Loucy (cell line): Measurements from ENCODE around the gene FGFR2.

Experiments used
- H2AFZ ChIP-seq: fragments of 200-600 bp; sonication (generic); 2 replicates; pipeline ENCODE4 v1.6.0; 2016; ENCODE audit warnings: antibody characterized with exemption, mild to moderate bottlenecking, low read length, moderate library complexity
- H3F3A ChIP-seq: fragments of 200-600 bp; 2 replicates; pipeline ENCODE4 v1.6.0; 2016; ENCODE audit warnings: antibody characterized with exemption, low read depth, mild to moderate bottlenecking
- H3K27me3 ChIP-seq: fragments of 200-600 bp; sonication (generic); 2 replicates; pipeline ENCODE4 v1.6.1; 2014; ENCODE audit warnings: low read length, mild to moderate bottlenecking; ENCODE audit not compliant: insufficient read depth, poor library complexity, severe bottlenecking
- H3K36me3 ChIP-seq: fragments of 200-600 bp; sonication (generic); 2 replicates; pipeline ENCODE4 v1.6.1; 2016; ENCODE audit warnings: low read length; ENCODE audit not compliant: insufficient read depth
- H3K4me1 ChIP-seq: fragments of 200-600 bp; sonication (generic); 2 replicates; pipeline ENCODE4 v1.5.1; 2014; ENCODE audit warnings: low read length, mild to moderate bottlenecking; ENCODE audit not compliant: insufficient read depth, poor library complexity, severe bottlenecking
- H3K4me2 ChIP-seq: fragments of 200-600 bp; sonication (generic); 2 replicates; pipeline ENCODE4 v1.6.0; 2014; ENCODE audit warnings: antibody characterized with exemption, low read length, low read depth, mild to moderate bottlenecking; ENCODE audit not compliant: poor library complexity, severe bottlenecking
- H3K4me3 ChIP-seq: fragments of 200-600 bp; sonication (generic); 2 replicates; pipeline ENCODE4 v1.5.1; 2014; ENCODE audit warnings: low read length, mild to moderate bottlenecking, mixed read lengths; ENCODE audit not compliant: poor library complexity, severe bottlenecking
- H3K79me2 ChIP-seq: fragments of 200-600 bp; sonication (generic); 2 replicates; pipeline ENCODE4 v1.6.1; 2014; ENCODE audit warnings: low read length; ENCODE audit not compliant: insufficient read depth
- H3K9ac ChIP-seq: fragments of 200-600 bp; sonication (generic); 2 replicates; pipeline ENCODE4 v1.6.0; 2014; ENCODE audit warnings: mild to moderate bottlenecking, low read depth, low read length, moderate library complexity; ENCODE audit not compliant: poor library complexity, severe bottlenecking
- H3K9me2 ChIP-seq: fragments of 200-600 bp; sonication (generic); replicated peaks from 2 replicates; pipeline ENCODE4 v1.6.1; 2016; ENCODE audit warnings: low read depth, low read length, mixed read lengths
- H3K9me3 ChIP-seq: fragments of 200-600 bp; sonication (generic); 2 replicates; pipeline ENCODE4 v1.6.1; 2014; ENCODE audit warnings: mild to moderate bottlenecking, antibody characterized with exemption, low read length, low read depth; ENCODE audit not compliant: insufficient read depth
- H4K20me1 ChIP-seq: fragments of 200-600 bp; sonication (generic); 2 replicates; pipeline ENCODE4 v1.6.0; 2014; ENCODE audit warnings: antibody characterized with exemption, low read length, mild to moderate bottlenecking; ENCODE audit not compliant: insufficient read depth, poor library complexity, severe bottlenecking
- CTCF ChIP-seq: fragments of 200-600 bp; sonication (generic); conservative IDR thresholded peaks from 2 replicates; pipeline ENCODE4 v1.5.1; 2014; ENCODE audit warnings: mild to moderate bottlenecking, antibody characterized with exemption, low read length
- EZH2phosphoT487 ChIP-seq: fragments of 200-600 bp; IDR thresholded peaks from 2 replicates; pipeline ENCODE4 v1.6.1; 2018; ENCODE audit warnings: antibody characterized with exemption, mild to moderate bottlenecking, moderate library complexity, borderline replicate concordance

The FGFR2 gene

GRCh38 chr10:121540732-121541395 lies 57.4 kb downstream of the FGFR2 start:
- Histone ChIP-seq H3K4me1 (no peaks in the 10 kb centered on the region), H3K36me3 (no peaks in the 10 kb centered on the region), H3K4me3 (no peak overlapping the region), H3K9ac (no peak overlapping the region), H3K27me3 (no peaks in the 10 kb centered on the region), H3F3A (no peaks in the 10 kb centered on the region), H4K20me1 (no peaks in the 10 kb centered on the region), H2AFZ (no peak overlapping the region), H3K4me2 (no peak overlapping the region), H3K79me2 (no peaks in the 10 kb centered on the region), H3K9me2 (no peaks in the 10 kb centered on the region), H3K9me3 (peaks cover 5% of the 10 kb centered on the region; the same call in 1 of the 2 replicates)
- TF ChIP-seq CTCF (no peak), EZH2phosphoT487 (no peak)

GRCh38 chr10:121539786-121540185 lies 58.5 kb downstream of the FGFR2 start:
- H3K36me3 ChIP-seq = no peaks in the 10 kb centered on the region
- H3K79me2 ChIP-seq = no peaks in the 10 kb centered on the region
- H3K9me3 ChIP-seq = peaks cover 5% of the 10 kb centered on the region; the same call in 1 of the 2 replicates

GRCh38 chr10:121536310-121536913 lies 61.8 kb downstream of the FGFR2 start:
- H3K9ac ChIP-seq = no peak overlapping the region
- H3K4me3 ChIP-seq = no peak overlapping the region
- H2AFZ ChIP-seq = no peak overlapping the region
- H3K9me3 ChIP-seq = peaks cover 5% of the 10 kb centered on the region; the same call in 1 of the 2 replicates
- no peaks in the 10 kb centered on the region for H4K20me1 ChIP-seq
- H3K79me2 ChIP-seq = no peaks in the 10 kb centered on the region
- no peak for TF ChIP-seq CTCF
- TF ChIP-seq EZH2phosphoT487 = no peak
- no peak overlapping the region for H3K4me2 ChIP-seq
- H3K36me3 ChIP-seq = no peaks in the 10 kb centered on the region
- H3K9me2 ChIP-seq = no peaks in the 10 kb centered on the region
- H3F3A ChIP-seq = no peaks in the 10 kb centered on the region
- no peaks in the 10 kb centered on the region for H3K27me3 ChIP-seq
- H3K4me1 ChIP-seq = no peaks in the 10 kb centered on the region

More at GRCh38 chr10:121539786-121540185, 58.5 kb downstream of the FGFR2 start:
- Histone ChIP-seq H3F3A (no peaks in the 10 kb centered on the region), H3K4me2 (no peak overlapping the region), H3K9me2 (no peaks in the 10 kb centered on the region), H3K4me1 (no peaks in the 10 kb centered on the region), H3K4me3 (no peak overlapping the region), H4K20me1 (no peaks in the 10 kb centered on the region), H3K27me3 (no peaks in the 10 kb centered on the region), H2AFZ (no peak overlapping the region), H3K9ac (no peak overlapping the region)
- TF ChIP-seq CTCF = no peak
- no peak for TF ChIP-seq EZH2phosphoT487
